Body of pancreas (tissue), 4 donors: ENCODE data around the gene FEV. TPM values are rescaled to one million over a fixed set of nuclear protein-coding genes. Genes with fewer than 3 reads are reported as not detected.

Experiments
- ATAC-seq: fragments of 150-250 bp; one replicate; pipeline ENCODE4 v1.9.1; 2016
- DNase-seq, 4 donors: peaks; one replicate each; pipeline ENCODE4 v3.0.0-alpha.2; 2019
- H3K27ac ChIP-seq, 4 donors: fragments of 200-600 bp; sonication (generic); 1 replicate in 3 of 4; 2 replicates in 1 of 4; pipeline versions ENCODE4 v1.5.1 to v1.6.1; 2016 to 2019; ENCODE audit warnings: mild to moderate bottlenecking in 1 of 4, mixed read lengths in 1 of 4, moderate library complexity in 1 of 4
- H3K27me3 ChIP-seq, 2 donors: fragments of 200-600 bp; sonication (generic); one replicate each; pipeline ENCODE4 v1.6.0; 2016; ENCODE audit warnings: mild to moderate bottlenecking in 1 of 2
- H3K36me3 ChIP-seq, 2 donors: fragments of 200-600 bp; sonication (generic); replicated peaks in 1 of 2; 2 replicates each; pipeline ENCODE4 v1.5.1; 2016; ENCODE audit warnings: low read depth in 2 of 2; ENCODE audit not compliant: insufficient read depth in 1 of 2
- H3K4me1 ChIP-seq: fragments of 200-600 bp; sonication (generic); one replicate; pipeline ENCODE4 v1.6.0; 2016
- H3K4me3 ChIP-seq, 2 donors: fragments of 200-600 bp; sonication (generic); 1 replicate in 1 of 2; 2 replicates in 1 of 2; pipeline ENCODE4 v1.5.1; 2016 to 2019
- H3K9me3 ChIP-seq, 3 donors: fragments of 200-600 bp; sonication (generic); 1 replicate in 2 of 3; 2 replicates in 1 of 3; pipeline ENCODE4 v1.5.1; 2016
- CTCF ChIP-seq, 7 experiments: fragments of 450-650 bp in 4 of 7; fragments of 200-600 bp in 3 of 7; sonication (generic) in 3 of 7; IDR thresholded peaks; one replicate each; pipeline ENCODE4 v1.5.1; 2016 to 2019; ENCODE audit warnings: antibody characterized with exemption in 7 of 7
- POLR2A ChIP-seq, 3 donors: fragments of 450-650 bp; IDR thresholded peaks; one replicate each; pipeline ENCODE4 v1.6.1; 2016; ENCODE audit warnings: antibody characterized with exemption in 3 of 3, mild to moderate bottlenecking in 2 of 3
- WGBS, 2 donors: methylation state at CpG; one replicate each; pipeline ENCODE4 v1.1.5; 2017; 5-methylcytosine and 5-hydroxymethylcytosine counted together
- intact Hi-C: fragments of 100-400 bp; cut with DNase I; formaldehyde crosslinking; loops from one replicate; pipeline ENCODE4 v1.15.1; 2023
- total RNA-seq, 2 donors: library from RNA; depleted of rRNA; stranded (reverse); fragments of >200 nt; gene quantifications; one replicate each; pipeline ENCODE4 v1.1.0, GENCODE V29; 2016

FEV gene
- total RNA-seq = not detected

GRCh38 chr2:218985021-218985324 is at the start of gene FEV:
FEV (minus strand) TSS chr2:218985184; CDS start chr2:218985075, 109 bp downstream.
- ATAC-seq = no peak
- intact Hi-C loops = no loop called here
- Histone ChIP-seq H3K4me1 (peaks cover 41% of the 10 kb centered on the region), H3K27me3 (peaks cover 0 to 67% of the 10 kb centered on the region in 2 donors), H3K27ac (no peak within 1 kb of the TSS), H3K9me3 (no peaks in the 10 kb centered on the region), H3K36me3 (no peaks in the 10 kb centered on the region), H3K4me3 (no peak within 1 kb of the TSS)
- no peak for DNase-seq
- no peak for TF ChIP-seq CTCF (IDR thresholded peaks at IDR 0.05)
- no peak for TF ChIP-seq POLR2A (IDR thresholded peaks at IDR 0.05)
- WGBS, 2 donors = 1% methylated on average over 20 of the region's 32 CpGs; no CpG with 5 or more reads in 1 of the 2 donors

GRCh38 chr2:219032051-219032745 is 47.2 kb upstream of the FEV start:
- Histone ChIP-seq H3K9me3 (no peaks in the 10 kb centered on the region), H3K4me1 (no peaks in the 10 kb centered on the region), H3K36me3 (no peaks in the 10 kb centered on the region), H3K4me3 (no peak overlapping the region), H3K27me3 (no peaks in the 10 kb centered on the region), H3K27ac (no peak overlapping the region)
- DNase-seq (no peak), ATAC-seq (no peak)
- TF ChIP-seq CTCF (IDR thresholded peaks at IDR 0.05) (no peak), POLR2A (IDR thresholded peaks at IDR 0.05) (no peak)
- 69 to 76% methylated on average over 16 to 23 of the region's 23 CpGs for WGBS, 2 donors
- intact Hi-C loops = no loop called here

- TF ChIP-seq CTCF (IDR thresholded peaks at IDR 0.05) (no peak), POLR2A (IDR thresholded peaks at IDR 0.05) (no peak)
- Histone ChIP-seq H3K27ac (no peak overlapping the region), H3K36me3 (no peaks in the 10 kb centered on the region), H3K4me3 (no peak overlapping the region), H3K4me1 (no peaks in the 10 kb centered on the region), H3K27me3 (no peaks in the 10 kb centered on the region), H3K9me3 (no peaks in the 10 kb centered on the region)
- DNase-seq = no peak
- WGBS, 2 donors = 55 to 68% methylated on average over 13 to 20 of the region's 21 CpGs
- ATAC-seq = no peak
- intact Hi-C loops = no loop called here
Measured at GRCh38 chr2:219031005-219031738, 46.2 kb upstream of the FEV start.

GRCh38 chr2:219030177-219030940 is 45.4 kb upstream of the FEV start:
- TF ChIP-seq POLR2A (IDR thresholded peaks at IDR 0.05) (no peak), CTCF (IDR thresholded peaks at IDR 0.05) (no peak)
- H3K9me3 ChIP-seq = no peaks in the 10 kb centered on the region
- no peaks in the 10 kb centered on the region for H3K36me3 ChIP-seq
- no peaks in the 10 kb centered on the region for H3K27me3 ChIP-seq
- no peaks in the 10 kb centered on the region for H3K4me1 ChIP-seq
- 41 to 56% methylated on average over 11 to 16 of the region's 16 CpGs for WGBS, 2 donors
- H3K4me3 ChIP-seq = no peak overlapping the region
- no peak for DNase-seq
- no peak overlapping the region for H3K27ac ChIP-seq
- intact Hi-C loops = no loop called here
- no peak for ATAC-seq
